Tibial nerve (tissue), 4 donors: ENCODE results near the gene KIF1A. TPM values are rescaled to one million over a fixed set of nuclear protein-coding genes. Genes with fewer than 3 reads are reported as not detected.
A peak's percentile ranks its signal among the peaks of the same experiment; 100 is the strongest.

Experiments used
- DNase-seq, 2 donors: peaks; one replicate each; pipeline ENCODE4 v3.0.0-alpha.2; 2019; ENCODE audit warnings: low spot score in 2 of 2
- H3K27ac ChIP-seq, 4 donors: fragments of 200-600 bp; sonication (generic) in 3 of 4; one replicate each; pipeline ENCODE4 v1.5.1; 2017 to 2019; ENCODE audit warnings: mild to moderate bottlenecking in 1 of 4
- H3K27me3 ChIP-seq, 2 donors: fragments of 200-600 bp; sonication (generic) in 1 of 2; one replicate each; pipeline versions ENCODE4 v1.5.1 to v1.6.0; 2017 to 2019
- H3K36me3 ChIP-seq, 3 donors: fragments of 200-600 bp; sonication (generic); one replicate each; pipeline ENCODE4 v1.5.1; 2018 to 2019
- H3K4me1 ChIP-seq, 4 donors: fragments of 200-600 bp; sonication (generic) in 3 of 4; one replicate each; pipeline ENCODE4 v1.5.1; 2017 to 2019
- H3K4me3 ChIP-seq, 4 donors: fragments of 200-600 bp; sonication (generic) in 3 of 4; one replicate each; pipeline ENCODE4 v1.5.1; 2017 to 2019; ENCODE audit warnings: mild to moderate bottlenecking in 1 of 4, moderate library complexity in 1 of 4
- H3K9me3 ChIP-seq, 4 donors: fragments of 200-600 bp; sonication (generic) in 3 of 4; one replicate each; pipeline ENCODE4 v1.5.1; 2017 to 2019
- CTCF ChIP-seq, 5 experiments: fragments of 200-600 bp in 3 of 5; fragments of 450-650 bp in 2 of 5; sonication (generic) in 3 of 5; IDR thresholded peaks; one replicate each; pipeline ENCODE4 v1.5.1; 2016 to 2019; ENCODE audit warnings: antibody characterized with exemption in 5 of 5, mild to moderate bottlenecking in 3 of 5, moderate library complexity in 2 of 5
- EP300 ChIP-seq, 2 donors: sonication (generic); formaldehyde crosslinking; IDR thresholded peaks; one replicate each; pipeline ENCODE4 v1.6.1; 2017; ENCODE audit warnings: antibody characterized with exemption in 2 of 2, mild to moderate bottlenecking in 1 of 2
- POLR2A ChIP-seq, 2 donors: fragments of 450-650 bp; IDR thresholded peaks; one replicate each; pipeline ENCODE4 v1.6.1; 2017; ENCODE audit warnings: antibody characterized with exemption in 2 of 2, mild to moderate bottlenecking in 2 of 2, moderate library complexity in 2 of 2
- WGBS, 2 donors: methylation state at CpG; one replicate each; pipeline ENCODE4 v1.1.5; 2018; 5-methylcytosine and 5-hydroxymethylcytosine counted together
- total RNA-seq, 4 donors: library from RNA; depleted of rRNA; stranded (reverse); fragments of >200 nt; gene quantifications; one replicate each; pipeline ENCODE4 v1.1.0, GENCODE V29; 2016

The KIF1A gene
- total RNA-seq, 4 donors from 2014 or later = 31.9 to 82.2 (median 45.3) TPM

GRCh38 chr2:240797500-240797895 is 22.5 kb downstream of the KIF1A start:
- 82 to 98% methylated on average over 14 of the region's 14 CpGs for WGBS, 2 donors
- Histone ChIP-seq H3K4me3 (no peak overlapping the region), H3K9me3 (no peaks in the 10 kb centered on the region), H3K4me1 (peaks cover 0 to 23% (median 3%) of the 10 kb centered on the region in 4 donors), H3K27me3 (peaks cover 0 to 16% of the 10 kb centered on the region in 2 donors), H3K36me3 (no peaks in the 10 kb centered on the region), H3K27ac (peak overlapping the region in 2 of 4 donors; percentile 60 to 68)
- no peak for DNase-seq
- TF ChIP-seq POLR2A (IDR thresholded peaks at IDR 0.05) (no peak), EP300 (IDR thresholded peaks at IDR 0.05) (no peak), CTCF (IDR thresholded peaks at IDR 0.05) (no peak)

GRCh38 chr2:240796543-240797499 is 23.2 kb downstream of the KIF1A start:
- TF ChIP-seq CTCF (IDR thresholded peaks at IDR 0.05) = no peak
- no peak for TF ChIP-seq EP300 (IDR thresholded peaks at IDR 0.05)
- TF ChIP-seq POLR2A (IDR thresholded peaks at IDR 0.05) = no peak
- Histone ChIP-seq H3K9me3 (no peaks in the 10 kb centered on the region), H3K4me3 (no peak overlapping the region), H3K27ac (peak overlapping the region in 2 of 4 donors; percentile 50 to 68), H3K4me1 (peaks cover 0 to 23% (median 6%) of the 10 kb centered on the region in 4 donors), H3K27me3 (peaks cover 0 to 12% of the 10 kb centered on the region in 2 donors), H3K36me3 (no peaks in the 10 kb centered on the region)
- 88 to 93% methylated on average over 12 to 19 of the region's 19 CpGs for WGBS, 2 donors
- DNase-seq = no peak

GRCh38 chr2:240795916-240796510 is 24.0 kb downstream of the KIF1A start:
- H3K27ac ChIP-seq = peak overlapping the region in 2 of 4 donors; percentile 67 to 68
- WGBS, 2 donors = 75 to 77% methylated on average over 19 to 20 of the region's 21 CpGs
- H3K36me3 ChIP-seq = no peaks in the 10 kb centered on the region
- no peak for DNase-seq
- H3K9me3 ChIP-seq = no peaks in the 10 kb centered on the region
- H3K27me3 ChIP-seq = peaks cover 0 to 5% of the 10 kb centered on the region in 2 donors
- H3K4me3 ChIP-seq = no peak overlapping the region
- TF ChIP-seq POLR2A (IDR thresholded peaks at IDR 0.05) (no peak), EP300 (IDR thresholded peaks at IDR 0.05) (no peak), CTCF (IDR thresholded peaks at IDR 0.05) (no peak)
- peaks cover 0 to 23% (median 6%) of the 10 kb centered on the region in 4 donors for H3K4me1 ChIP-seq

- Histone ChIP-seq H3K27me3 (peaks cover 0 to 5% of the 10 kb centered on the region in 2 donors), H3K36me3 (no peaks in the 10 kb centered on the region), H3K27ac (peak overlapping the region in 2 of 4 donors; percentile 67 to 68), H3K4me3 (no peak overlapping the region), H3K9me3 (no peaks in the 10 kb centered on the region), H3K4me1 (peaks cover 0 to 21% (median 6%) of the 10 kb centered on the region in 4 donors)
- DNase-seq = no peak
- whole genome bisulfite sequencing, 2 donors = 54 to 74% methylated on average over 4 to 7 of the region's 11 CpGs
- TF ChIP-seq POLR2A (IDR thresholded peaks at IDR 0.05) (no peak), EP300 (IDR thresholded peaks at IDR 0.05) (no peak), CTCF (IDR thresholded peaks at IDR 0.05) (no peak)
Observed at GRCh38 chr2:240795454-240795853, 24.6 kb downstream of the KIF1A start.
